HG02870 (cell line): ENCODE results near the gene TPP1.

Experiments used
- ATAC-seq: cut with Tn5 transposase; IDR thresholded peaks from one replicate; pipeline ENCODE4 v1.9.1; 2021; ENCODE audit warnings: mild to moderate bottlenecking, moderate library complexity; ENCODE audit not compliant: unreplicated experiment

Gene TPP1

GRCh38 chr11:6612213-6613041 is 6.8 kb downstream of the TPP1 start, which contains the start of gene TAF10:
TSS of gene TAF10 (minus strand) at chr11:6612216. CDS start at chr11:6612189, 27 bp downstream.
- peak; percentile 84 for ATAC-seq

GRCh38 chr11:6611963-6612212 is 7.3 kb downstream of the TPP1 start:
- ATAC-seq = peak; percentile 5

- ATAC-seq = no peak
Observed at GRCh38 chr11:6611092-6611962, 7.9 kb downstream of the TPP1 start.

DNA sequence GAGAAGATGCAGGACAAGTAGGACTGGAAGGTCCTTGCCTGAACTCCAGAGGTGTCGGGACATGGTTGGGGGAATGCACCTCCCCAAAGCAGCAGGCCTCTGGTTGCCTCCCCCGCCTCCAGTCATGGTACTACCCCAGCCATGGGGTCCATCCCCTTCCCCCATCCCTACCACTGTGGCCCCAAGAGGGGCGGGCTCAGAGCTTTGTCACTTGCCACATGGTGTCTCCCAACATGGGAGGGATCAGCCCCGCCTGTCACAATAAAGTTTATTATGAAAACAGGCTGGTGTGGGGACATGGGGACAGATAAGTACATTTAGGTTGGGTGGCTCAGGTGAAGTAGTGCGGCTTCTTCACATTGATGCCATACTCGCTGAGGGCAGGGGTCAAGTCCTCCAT is 8.6 kb downstream of the TPP1 start:
- ATAC-seq = no peak

DNA sequence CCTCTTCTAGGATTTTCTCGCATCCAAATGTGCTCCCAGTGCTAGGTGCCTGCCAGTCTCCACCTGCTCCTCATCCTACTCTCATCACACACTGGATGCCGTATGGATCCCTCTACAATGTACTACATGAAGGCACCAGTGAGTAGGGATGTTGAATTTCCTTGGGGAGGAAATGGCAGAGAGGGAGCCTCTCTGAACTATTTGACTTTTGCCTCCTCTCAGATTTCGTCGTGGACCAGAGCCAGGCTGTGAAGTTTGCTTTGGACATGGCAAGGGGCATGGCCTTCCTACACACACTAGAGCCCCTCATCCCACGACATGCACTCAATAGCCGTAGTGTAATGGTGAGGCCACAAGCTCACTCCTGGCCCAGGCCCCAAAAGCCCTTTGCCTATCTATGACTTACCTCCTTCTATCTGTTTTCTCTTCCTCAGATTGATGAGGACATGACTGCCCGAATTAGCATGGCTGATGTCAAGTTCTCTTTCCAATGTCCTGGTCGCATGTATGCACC is 9.7 kb downstream of the TPP1 start:
- no peak for ATAC-seq

DNA sequence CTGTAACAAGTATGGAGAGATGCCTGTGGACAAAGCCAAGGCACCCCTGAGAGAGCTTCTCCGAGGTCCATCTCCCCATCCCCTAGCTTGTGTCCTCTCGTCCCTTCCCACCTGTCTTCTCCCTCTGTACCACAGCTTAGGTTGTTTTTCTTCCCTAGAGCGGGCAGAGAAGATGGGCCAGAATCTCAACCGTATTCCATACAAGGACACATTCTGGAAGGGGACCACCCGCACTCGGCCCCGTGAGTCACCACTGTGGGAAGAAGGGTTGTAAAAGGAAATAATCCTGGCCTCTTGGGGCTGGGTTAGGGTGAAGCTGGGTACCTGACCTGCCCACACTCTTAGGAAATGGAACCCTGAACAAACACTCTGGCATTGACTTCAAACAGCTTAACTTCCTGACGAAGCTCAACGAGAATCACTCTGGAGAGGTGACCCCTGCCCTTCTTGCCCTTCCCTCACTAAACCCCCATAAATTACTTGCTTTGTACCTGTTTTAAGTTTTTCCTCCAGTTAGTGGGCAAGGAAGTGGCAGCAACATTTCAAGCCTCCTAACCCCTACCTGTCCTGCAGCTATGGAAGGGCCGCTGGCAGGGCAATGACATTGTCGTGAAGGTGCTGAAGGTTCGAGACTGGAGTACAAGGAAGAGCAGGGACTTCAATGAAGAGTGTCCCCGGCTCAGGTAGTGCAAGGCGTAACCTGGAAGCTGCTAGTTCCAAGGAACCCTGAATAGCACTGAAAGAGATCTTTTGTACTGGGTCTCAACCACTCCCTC is 10.3 kb downstream of the TPP1 start:
- no peak for ATAC-seq

DNA sequence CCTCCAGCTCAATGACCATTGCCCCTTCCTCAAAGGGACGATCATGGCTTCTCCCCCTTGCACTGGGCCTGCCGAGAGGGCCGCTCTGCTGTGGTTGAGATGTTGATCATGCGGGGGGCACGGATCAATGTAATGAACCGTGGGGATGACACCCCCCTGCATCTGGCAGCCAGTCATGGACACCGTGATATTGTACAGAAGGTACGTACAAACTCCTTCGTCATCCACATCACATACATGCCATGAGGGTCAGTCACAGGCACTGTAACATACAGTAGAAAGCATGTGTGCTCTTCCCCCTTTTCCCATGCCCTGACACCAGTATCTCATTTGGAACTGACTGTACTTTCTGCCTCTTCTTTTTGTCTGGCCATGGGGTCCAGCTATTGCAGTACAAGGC is 11.2 kb downstream of the TPP1 start:
- no peak for ATAC-seq

DNA sequence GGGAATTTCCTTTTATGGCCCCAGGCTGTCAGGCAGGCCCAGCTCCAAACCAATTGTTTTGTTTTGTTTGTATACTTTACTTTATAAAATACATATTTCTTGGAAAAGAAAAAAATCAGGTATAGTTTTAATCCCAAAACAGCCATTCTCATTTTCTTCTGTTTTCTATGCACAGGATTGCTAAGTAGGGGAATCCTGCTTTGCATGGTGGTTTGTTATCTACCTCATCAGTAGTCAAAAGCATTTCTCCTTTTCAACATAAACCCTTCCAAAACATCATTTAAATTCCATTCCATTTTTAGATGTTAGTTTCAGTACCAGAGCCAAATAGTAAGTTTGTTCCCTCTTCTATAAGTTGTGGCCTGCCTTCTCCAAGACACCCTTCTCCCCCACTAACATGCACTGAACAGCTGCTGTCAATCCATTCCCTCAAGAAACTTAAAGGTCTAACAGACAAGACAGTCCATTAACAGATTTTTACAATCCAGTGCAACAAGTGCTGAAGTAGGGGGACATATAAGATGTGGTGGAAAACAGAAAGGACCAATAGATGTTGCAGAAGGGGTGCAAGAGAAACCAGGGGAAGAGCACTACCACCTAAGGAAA is 11.9 kb downstream of the TPP1 start:
- no peak for ATAC-seq

GRCh38 chr11:6606471-6607189 is 12.6 kb downstream of the TPP1 start:
- peak; percentile 36 for ATAC-seq

GRCh38 chr11:6604790-6605189 is 14.4 kb downstream of the TPP1 start:
- no peak for ATAC-seq

- peak; percentile 39 for ATAC-seq
Observed at GRCh38 chr11:6604081-6604626, 15.1 kb downstream of the TPP1 start.

GRCh38 chr11:6603287-6604080 is 15.7 kb downstream of the TPP1 start, which contains the start of the genes ILK and RRP8:
TSS of gene ILK (plus strand) at chr11:6603774. CDS start at chr11:6604272, 498 bp downstream.
TSS of gene RRP8 (minus strand) at chr11:6603616. CDS start at chr11:6603502, 114 bp downstream.
- ATAC-seq = peak; percentile 67

DNA sequence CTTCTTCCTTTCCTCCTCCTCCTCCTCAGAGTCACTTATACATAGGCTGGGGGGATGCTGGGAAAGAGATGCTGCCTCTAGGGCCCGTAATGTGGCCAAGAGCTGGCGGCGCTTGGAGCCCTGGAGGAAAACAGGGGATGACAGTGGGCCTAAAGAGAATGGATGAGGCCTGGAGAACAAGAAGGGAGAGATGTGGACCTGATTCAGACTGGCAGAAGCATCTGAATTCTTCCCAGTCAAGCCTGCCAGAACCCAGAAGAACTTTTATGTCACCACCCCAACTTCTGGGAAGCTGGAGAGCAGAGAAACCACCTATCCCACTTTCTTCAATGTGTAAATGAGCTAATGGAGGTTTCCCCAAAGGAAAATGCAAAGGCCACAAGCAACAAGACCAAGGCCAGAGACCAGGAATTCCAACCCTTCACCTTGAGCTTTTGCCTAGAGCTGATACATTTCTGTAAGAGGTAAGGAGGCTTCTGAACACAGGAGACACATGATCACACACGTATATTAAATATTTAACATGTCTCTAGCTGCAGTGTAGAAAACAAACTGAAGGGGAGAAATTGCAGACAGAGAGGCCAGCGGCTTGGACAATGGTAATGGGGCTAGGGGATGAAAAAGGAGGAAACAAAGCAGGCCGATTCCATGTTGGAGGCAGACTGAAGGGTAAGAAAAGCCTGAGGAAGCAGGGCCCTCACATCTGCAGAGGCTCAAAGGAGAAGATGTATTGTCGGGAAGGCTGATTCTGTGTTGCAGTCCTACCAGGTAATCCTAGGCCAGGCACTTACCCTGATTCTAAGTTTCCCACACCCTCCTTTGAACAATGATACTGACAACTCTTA is 16.9 kb downstream of the TPP1 start:
- ATAC-seq = no peak

DNA sequence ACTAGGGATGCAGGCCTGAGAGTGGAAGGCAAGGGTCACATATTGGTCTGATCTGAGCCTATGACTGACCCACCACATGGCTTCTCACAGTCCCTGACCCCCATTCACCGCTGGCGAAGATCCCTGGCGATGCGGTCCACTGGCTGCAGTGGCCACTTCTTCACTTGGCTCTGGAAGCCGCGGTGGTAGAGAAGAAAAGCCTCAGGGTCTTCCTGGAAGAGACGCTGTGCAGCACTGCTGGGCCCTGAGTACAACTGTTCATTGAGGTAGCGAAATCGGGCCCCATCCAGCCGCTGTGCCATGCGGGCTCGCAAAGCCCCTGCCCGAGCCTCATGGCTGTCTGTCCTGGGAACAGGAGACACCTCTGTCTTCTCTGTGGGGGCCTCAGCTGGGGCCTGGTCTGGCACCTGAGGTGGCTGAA is 18.2 kb downstream of the TPP1 start:
- no peak for ATAC-seq

GRCh38 chr11:6599881-6600390 is 19.3 kb downstream of the TPP1 start:
- no peak for ATAC-seq

DNA sequence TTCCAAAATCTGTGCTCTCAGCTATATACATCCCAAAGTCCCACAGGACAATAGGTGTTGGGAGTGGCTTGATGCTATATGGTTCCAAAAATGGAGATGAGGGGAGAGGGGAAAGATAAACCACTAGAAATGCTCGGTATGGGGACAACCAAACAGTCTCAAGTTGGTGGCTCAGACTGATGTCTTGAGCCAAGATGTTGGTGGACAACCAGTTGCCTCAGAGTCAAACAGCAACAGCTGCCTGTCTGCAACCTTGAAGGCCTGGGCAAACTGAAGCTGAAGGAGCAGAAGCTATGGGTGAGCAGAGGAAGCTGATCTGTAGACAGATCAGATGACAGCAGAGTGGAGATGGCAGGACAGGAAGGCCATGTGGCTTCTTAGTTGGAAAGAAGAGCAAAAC is 19.8 kb downstream of the TPP1 start:
- no peak for ATAC-seq

- no peak for ATAC-seq
Observed at GRCh38 chr11:6598555-6598954, 20.7 kb downstream of the TPP1 start.
